ENCODE data around the gene UBE2G1.

The UBE2G1 gene

GRCh38 chr17:4272213-4272971, 94.1 kb downstream of the UBE2G1 start:
- TF ChIP-seq CTCF (IDR thresholded peaks at IDR 0.05; ENCODE audit: low read depth, low read length): no peak
- no peak for DNase-seq (ENCODE audit: extremely low read depth, low read depth)

GRCh38 chr17:4270736-4271135, 95.7 kb downstream of the UBE2G1 start:
- TF ChIP-seq CTCF (IDR thresholded peaks at IDR 0.05; ENCODE audit: low read depth, low read length): no peak
- no peak for DNase-seq (ENCODE audit: extremely low read depth, low read depth)

- no peak for TF ChIP-seq CTCF (IDR thresholded peaks at IDR 0.05; ENCODE audit: low read depth, low read length)
- no peak for DNase-seq (ENCODE audit: extremely low read depth, low read depth)
Measured at GRCh38 chr17:4269915-4270314, 96.6 kb downstream of the UBE2G1 start.

- no peak for TF ChIP-seq CTCF (IDR thresholded peaks at IDR 0.05; ENCODE audit: low read depth, low read length)
Measured at GRCh38 chr17:4267402-4267801, 99.1 kb downstream of the UBE2G1 start.

GRCh38 chr17:4266550-4266949, 99.9 kb downstream of the UBE2G1 start:
- TF ChIP-seq CTCF (IDR thresholded peaks at IDR 0.05; ENCODE audit: low read depth, low read length): no peak

More at GRCh38 chr17:4267402-4267801, 99.1 kb downstream of the UBE2G1 start:
- DNase-seq (ENCODE audit: extremely low read depth, low read depth): no peak

GRCh38 chr17:4263282-4264215, 102.9 kb downstream of the UBE2G1 start, which contains the start of gene ANKFY1:
ANKFY1 (minus strand) TSS chr17:4263979; CDS start chr17:4263941, 38 bp downstream.
- TF ChIP-seq CTCF (IDR thresholded peaks at IDR 0.05; ENCODE audit: low read depth, low read length): peak; percentile 7
- peak; percentile 81 for DNase-seq (ENCODE audit: extremely low read depth, low read depth)

More at GRCh38 chr17:4266550-4266949, 99.9 kb downstream of the UBE2G1 start:
- no peak for DNase-seq (ENCODE audit: extremely low read depth, low read depth)

- no peak for TF ChIP-seq CTCF (IDR thresholded peaks at IDR 0.05; ENCODE audit: low read depth, low read length)
- no peak for DNase-seq (ENCODE audit: extremely low read depth, low read depth)
Measured at GRCh38 chr17:4262703-4263102, 103.8 kb downstream of the UBE2G1 start.

Measured in AG09319 (cell line).